Smooth muscle cell (in vitro differentiated cells): Measurements from ENCODE around the gene TSPAN32. TPM values are rescaled to one million over a fixed set of nuclear protein-coding genes. Genes with fewer than 3 reads are reported as not detected.

Experiments
- DNase-seq: peaks from one replicate; lab custom pipeline; 2025; ENCODE audit not compliant: unreplicated experiment; lab: John Stamatoyannopoulos, UW
- H2AFZ ChIP-seq: fragments of 200-600 bp; sonication (generic); 2 replicates; pipeline ENCODE4 v1.6.0; 2016; ENCODE audit warnings: antibody characterized with exemption, low read depth, mild to moderate bottlenecking
- H3F3A ChIP-seq: fragments of 200-600 bp; sonication (generic); 2 replicates; pipeline ENCODE4 v1.6.0; 2017; ENCODE audit warnings: antibody characterized with exemption, low read depth
- H3K27ac ChIP-seq: fragments of 200-600 bp; sonication (generic); 2 replicates; pipeline ENCODE4 v1.5.1; 2016; ENCODE audit warnings: low read depth, mild to moderate bottlenecking
- H3K27me3 ChIP-seq: fragments of 200-600 bp; sonication (generic); 2 replicates; pipeline ENCODE4 v1.6.1; 2016; ENCODE audit warnings: low read depth, mild to moderate bottlenecking
- H3K36me3 ChIP-seq: fragments of 200-600 bp; sonication (generic); 2 replicates; pipeline ENCODE4 v1.5.1; 2016; ENCODE audit warnings: low read depth
- H3K4me1 ChIP-seq: fragments of 200-600 bp; sonication (generic); 2 replicates; pipeline ENCODE4 v1.5.1; 2016; ENCODE audit warnings: low read depth
- H3K4me2 ChIP-seq: fragments of 200-600 bp; sonication (generic); 2 replicates; pipeline ENCODE4 v1.6.0; 2016; ENCODE audit warnings: mild to moderate bottlenecking
- H3K4me3 ChIP-seq: fragments of 200-600 bp; sonication (generic); 2 replicates; pipeline ENCODE4 v1.5.1; 2016; ENCODE audit warnings: mild to moderate bottlenecking
- H3K79me2 ChIP-seq: fragments of 200-600 bp; sonication (generic); 2 replicates; pipeline ENCODE4 v1.6.0; 2016; ENCODE audit warnings: low read depth, mild to moderate bottlenecking
- H3K9ac ChIP-seq: fragments of 200-600 bp; sonication (generic); 2 replicates; pipeline ENCODE4 v1.6.0; 2016; ENCODE audit warnings: low read depth
- H3K9me3 ChIP-seq: fragments of 200-600 bp; sonication (generic); replicated peaks from 2 replicates; pipeline ENCODE4 v1.5.1; 2016; ENCODE audit warnings: low read depth
- H4K20me1 ChIP-seq: fragments of 200-600 bp; sonication (generic); 2 replicates; pipeline ENCODE4 v1.6.0; 2016; ENCODE audit warnings: low read depth
- WGBS: methylation state at CpG from one replicate; pipeline ENCODE4 v1.1.7; 2016; ENCODE audit warnings: low lambda C conversion rate; 5-methylcytosine and 5-hydroxymethylcytosine counted together
- polyA plus RNA-seq: library from polyadenylated mRNA; unstranded; fragments of >200 nt; fragmentation: Nextera tagmentation; extraction: Ambion mirVana; gene quantifications from 2 replicates; pipeline ENCODE4 v1.2.1, GENCODE V29; 2016
- total RNA-seq: library from RNA; depleted of rRNA; stranded (reverse); fragments of >200 nt; gene quantifications from 2 replicates; pipeline ENCODE4 v1.2.3, GENCODE V29; 2014
- TF ChIP-seq, protein P1 (sequence below): fragments of 200-600 bp; sonication (generic); IDR thresholded peaks from 2 replicates; pipeline ENCODE4 v1.5.1; 2017; ENCODE audit warnings: borderline replicate concordance, mild to moderate bottlenecking, antibody characterized with exemption; ENCODE audit not compliant: insufficient read depth, poor library complexity, severe bottlenecking

The TSPAN32 gene
- total and polyA plus RNA-seq, 2 experiments from 2014 or later = not detected

DNA sequence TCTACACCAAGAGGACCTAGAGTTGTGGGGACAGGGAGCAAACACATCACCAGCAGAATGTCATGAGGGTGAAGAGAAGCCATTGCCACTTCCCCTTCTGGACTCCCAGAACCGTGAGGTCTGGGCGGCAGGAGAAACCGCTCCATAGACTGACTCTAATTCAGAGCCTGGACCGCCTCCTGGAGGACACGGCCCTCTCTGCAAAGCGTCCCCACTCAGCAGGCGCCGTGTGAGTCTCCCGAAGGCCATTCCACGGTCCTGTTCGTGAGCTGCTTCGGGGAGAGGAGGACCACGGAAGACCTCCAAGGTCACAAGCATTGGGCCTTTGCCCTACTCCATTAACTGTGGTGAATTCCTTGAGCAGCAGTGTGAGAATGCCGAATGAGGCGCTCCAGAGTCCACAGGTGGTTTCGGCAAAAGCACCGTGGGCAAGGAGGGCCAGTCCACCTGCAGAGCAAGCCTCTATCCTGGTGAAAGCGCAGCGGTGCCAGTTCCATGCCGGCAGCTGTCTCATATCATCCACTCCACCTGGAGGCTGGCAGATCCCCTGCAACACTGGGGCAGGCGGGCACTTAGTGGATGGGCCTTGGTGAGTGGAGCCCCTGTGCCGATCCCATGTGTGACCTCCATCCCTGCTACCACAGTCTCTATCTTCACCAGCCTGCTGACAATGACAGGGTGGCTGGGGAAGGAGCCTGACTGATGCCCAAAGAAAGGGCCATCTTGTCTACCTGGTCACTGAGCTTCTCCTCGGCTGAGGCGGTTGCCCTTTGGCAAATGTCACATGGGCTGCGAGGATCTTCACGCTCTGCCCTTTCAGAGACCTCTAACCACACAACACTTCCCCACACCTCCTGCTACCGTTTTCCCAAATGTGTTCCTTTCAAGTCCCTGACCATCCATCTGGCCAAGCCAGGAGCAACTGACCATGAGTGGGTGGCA is 7.6 kb upstream of the TSPAN32 start:
- Histone ChIP-seq H4K20me1 (no peaks in the 10 kb centered on the region), H3K36me3 (no peaks in the 10 kb centered on the region), H3K9me3 (no peaks in the 10 kb centered on the region), H3F3A (no peaks in the 10 kb centered on the region), H3K4me1 (no peaks in the 10 kb centered on the region), H3K4me3 (no peak overlapping the region), H3K4me2 (no peak overlapping the region), H3K27ac (no peak overlapping the region), H2AFZ (no peak overlapping the region), H3K79me2 (no peaks in the 10 kb centered on the region), H3K27me3 (peaks cover 24% of the 10 kb centered on the region), H3K9ac (no peak overlapping the region)
- no peak for DNase-seq
- TF ChIP-seq, protein P1, sequence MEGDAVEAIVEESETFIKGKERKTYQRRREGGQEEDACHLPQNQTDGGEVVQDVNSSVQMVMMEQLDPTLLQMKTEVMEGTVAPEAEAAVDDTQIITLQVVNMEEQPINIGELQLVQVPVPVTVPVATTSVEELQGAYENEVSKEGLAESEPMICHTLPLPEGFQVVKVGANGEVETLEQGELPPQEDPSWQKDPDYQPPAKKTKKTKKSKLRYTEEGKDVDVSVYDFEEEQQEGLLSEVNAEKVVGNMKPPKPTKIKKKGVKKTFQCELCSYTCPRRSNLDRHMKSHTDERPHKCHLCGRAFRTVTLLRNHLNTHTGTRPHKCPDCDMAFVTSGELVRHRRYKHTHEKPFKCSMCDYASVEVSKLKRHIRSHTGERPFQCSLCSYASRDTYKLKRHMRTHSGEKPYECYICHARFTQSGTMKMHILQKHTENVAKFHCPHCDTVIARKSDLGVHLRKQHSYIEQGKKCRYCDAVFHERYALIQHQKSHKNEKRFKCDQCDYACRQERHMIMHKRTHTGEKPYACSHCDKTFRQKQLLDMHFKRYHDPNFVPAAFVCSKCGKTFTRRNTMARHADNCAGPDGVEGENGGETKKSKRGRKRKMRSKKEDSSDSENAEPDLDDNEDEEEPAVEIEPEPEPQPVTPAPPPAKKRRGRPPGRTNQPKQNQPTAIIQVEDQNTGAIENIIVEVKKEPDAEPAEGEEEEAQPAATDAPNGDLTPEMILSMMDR = no peak
- 78% methylated on average over 27 of the region's 27 CpGs for WGBS

DNA sequence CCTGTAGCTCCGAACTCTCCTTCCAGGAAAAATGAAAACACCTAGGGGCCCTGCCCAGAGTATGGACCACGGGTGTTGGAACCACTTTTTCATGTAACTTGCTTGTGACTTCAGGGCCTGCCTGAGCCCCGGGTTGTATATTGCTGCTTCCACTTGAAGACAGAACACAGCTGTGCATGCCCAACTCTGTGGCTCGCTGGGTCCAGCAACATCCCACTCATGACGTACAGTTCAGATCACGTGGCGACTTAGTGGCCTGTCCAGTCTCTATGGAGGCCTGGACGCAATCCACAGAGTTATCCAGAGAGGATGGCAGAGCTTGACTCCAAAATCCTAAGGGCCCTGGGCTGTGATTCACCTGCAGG is 6.9 kb upstream of the TSPAN32 start:
- no peaks in the 10 kb centered on the region for H3F3A ChIP-seq
- no peaks in the 10 kb centered on the region for H3K9me3 ChIP-seq
- peaks cover 24% of the 10 kb centered on the region for H3K27me3 ChIP-seq
- no peak overlapping the region for H3K9ac ChIP-seq
- 89% methylated on average over 8 of the region's 8 CpGs for WGBS
- TF ChIP-seq, protein P1 = no peak
- DNase-seq = no peak
- H3K36me3 ChIP-seq = no peaks in the 10 kb centered on the region
- H3K79me2 ChIP-seq = no peaks in the 10 kb centered on the region
- H2AFZ ChIP-seq = no peak overlapping the region
- H4K20me1 ChIP-seq = no peaks in the 10 kb centered on the region
- H3K4me1 ChIP-seq = no peaks in the 10 kb centered on the region
- H3K4me3 ChIP-seq = no peak overlapping the region
- H3K27ac ChIP-seq = no peak overlapping the region
- H3K4me2 ChIP-seq = no peak overlapping the region

DNA sequence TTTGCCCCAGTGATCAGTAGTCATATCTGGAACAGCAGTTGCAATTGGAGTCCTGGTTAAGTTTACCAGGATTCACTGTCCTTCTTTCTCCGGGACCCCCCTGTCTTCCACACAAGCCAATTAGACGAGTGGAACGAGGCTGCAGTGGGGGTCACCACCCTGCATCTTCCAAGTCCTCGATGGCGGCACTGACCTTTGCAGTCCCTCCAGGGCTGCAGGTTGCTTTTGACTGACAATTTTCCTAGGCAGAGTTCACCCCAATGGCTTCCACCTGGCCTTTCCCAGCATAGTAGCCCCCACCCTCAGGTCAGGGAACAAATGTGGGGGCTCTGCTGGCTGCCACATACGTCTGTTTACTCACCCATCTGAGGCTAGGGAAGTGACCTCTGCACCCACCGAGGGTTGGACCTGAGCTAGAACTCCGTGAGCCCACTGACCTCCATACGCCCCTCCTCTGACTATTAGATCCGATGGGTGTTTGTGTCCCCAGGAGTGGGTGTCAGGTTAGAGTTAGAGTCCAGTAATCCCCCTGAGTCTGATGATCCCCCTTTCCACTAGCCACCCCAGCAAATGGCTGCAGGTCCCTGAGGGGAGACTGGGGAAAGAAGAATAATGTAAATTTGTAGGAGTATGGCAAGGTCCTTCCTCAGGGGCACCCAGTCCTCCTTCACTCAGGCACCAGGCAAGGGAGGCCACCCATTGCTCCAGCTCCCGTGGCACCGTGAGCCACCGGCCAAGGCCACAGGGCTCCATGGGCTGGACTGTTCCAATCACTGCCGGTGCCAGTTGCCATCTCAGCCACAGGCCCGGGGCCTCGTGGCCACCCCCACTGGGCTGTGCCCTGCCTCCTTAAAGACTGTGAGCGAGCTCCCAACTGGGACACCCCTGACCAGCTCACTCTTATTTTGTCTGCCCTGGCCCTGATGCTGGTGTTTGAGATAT is 5.6 kb upstream of the TSPAN32 start:
- H3F3A ChIP-seq = no peaks in the 10 kb centered on the region
- no peak overlapping the region for H3K9ac ChIP-seq
- no peak overlapping the region for H2AFZ ChIP-seq
- no peaks in the 10 kb centered on the region for H3K4me1 ChIP-seq
- no peak overlapping the region for H3K27ac ChIP-seq
- 89% methylated on average over 17 of the region's 17 CpGs for WGBS
- H3K79me2 ChIP-seq = no peaks in the 10 kb centered on the region
- no peaks in the 10 kb centered on the region for H3K36me3 ChIP-seq
- H3K27me3 ChIP-seq = peaks cover 20% of the 10 kb centered on the region
- TF ChIP-seq, protein P1 = no peak
- no peak overlapping the region for H3K4me2 ChIP-seq
- no peak for DNase-seq
- H3K9me3 ChIP-seq = no peaks in the 10 kb centered on the region
- H3K4me3 ChIP-seq = no peak overlapping the region
- no peaks in the 10 kb centered on the region for H4K20me1 ChIP-seq
